GM12891 (cell line): ENCODE measurements around the gene DUSP18.

Experiments
- PAX5 ChIP-seq: IDR thresholded peaks from 2 replicates; pipeline ENCODE4 v1.6.1; 2011; ENCODE audit warnings: low read length, moderate library complexity, mild to moderate bottlenecking; ENCODE audit not compliant: insufficient read depth, severe bottlenecking
- POLR2A ChIP-seq: IDR thresholded peaks from 2 replicates; pipeline ENCODE4 v1.6.1; 2011; ENCODE audit warnings: low read depth, low read length, control low read depth
- POLR2AphosphoS5 ChIP-seq: IDR thresholded peaks from 2 replicates; pipeline ENCODE4 v1.6.1; 2011; ENCODE audit warnings: low read depth, low read length, control low read depth
- POU2F2 ChIP-seq: IDR thresholded peaks from 2 replicates; pipeline ENCODE4 v1.6.1; 2011; ENCODE audit warnings: low read depth, mild to moderate bottlenecking, control low read depth, low read length, moderate library complexity
- SPI1 ChIP-seq: IDR thresholded peaks from 2 replicates; pipeline ENCODE4 v1.6.1; 2011; ENCODE audit warnings: low read depth, low read length, control low read depth

- TF ChIP-seq POLR2A: no peak
- no peak for TF ChIP-seq SPI1
- TF ChIP-seq POU2F2: no peak
- no peak for TF ChIP-seq POLR2AphosphoS5
- TF ChIP-seq PAX5: no peak
Observed at GRCh38 chr22:30628491-30628890, 39.2 kb downstream of the DUSP18 start.
